RWPE2 (cell line): ENCODE data around the gene LYRM1.
A peak's percentile ranks its signal among the peaks of the same experiment; 100 is the strongest.

Experiments used
- ATAC-seq: fragments of 200-7000 bp; cut with Tn5 transposase; 3 replicates; pipeline ENCODE4 v1.9.1; 2021; ENCODE audit warnings: low read depth
- DNase-seq: peaks from one replicate; pipeline ENCODE4 v3.0.0-alpha.2; 2020; ENCODE audit warnings: low spot score
- H3K27ac ChIP-seq: fragments of 450-650 bp; 2 replicates; pipeline ENCODE4 v1.5.1; 2017; ENCODE audit warnings: mild to moderate bottlenecking; ENCODE audit not compliant: poor library complexity, severe bottlenecking
- H3K27me3 ChIP-seq: fragments of 250-450 bp; sonication (Bioruptor Pico); 2 replicates; pipeline ENCODE4 v1.5.1; 2021; ENCODE audit warnings: mild to moderate bottlenecking, moderate library complexity; ENCODE audit not compliant: insufficient read depth, poor library complexity, severe bottlenecking
- H3K36me3 ChIP-seq: fragments of 250-450 bp; sonication (Bioruptor Pico); 2 replicates; pipeline ENCODE4 v1.5.1; 2020; ENCODE audit warnings: low read depth, mild to moderate bottlenecking, moderate library complexity
- H3K4me1 ChIP-seq: fragments of 250-450 bp; sonication (Bioruptor Pico); 2 replicates; pipeline ENCODE4 v1.5.1; 2021; ENCODE audit warnings: mild to moderate bottlenecking, moderate library complexity; ENCODE audit not compliant: insufficient read depth, poor library complexity, severe bottlenecking
- H3K4me3 ChIP-seq: fragments of 250-450 bp; sonication (Bioruptor Pico); 2 replicates; pipeline ENCODE4 v1.5.1; 2021; ENCODE audit warnings: mild to moderate bottlenecking, moderate library complexity; ENCODE audit not compliant: severe bottlenecking
- H3K9me3 ChIP-seq: fragments of 250-450 bp; sonication (Bioruptor Pico); 2 replicates; pipeline ENCODE4 v1.5.1; 2021; ENCODE audit warnings: mild to moderate bottlenecking, moderate library complexity; ENCODE audit not compliant: severe bottlenecking
- TF ChIP-seq, protein P1 (sequence below): fragments of 450-650 bp; IDR thresholded peaks from one replicate; pipeline ENCODE4 v1.5.1; 2017; ENCODE audit warnings: mild to moderate bottlenecking, moderate library complexity; ENCODE audit not compliant: poor library complexity, severe bottlenecking

Gene LYRM1

DNA sequence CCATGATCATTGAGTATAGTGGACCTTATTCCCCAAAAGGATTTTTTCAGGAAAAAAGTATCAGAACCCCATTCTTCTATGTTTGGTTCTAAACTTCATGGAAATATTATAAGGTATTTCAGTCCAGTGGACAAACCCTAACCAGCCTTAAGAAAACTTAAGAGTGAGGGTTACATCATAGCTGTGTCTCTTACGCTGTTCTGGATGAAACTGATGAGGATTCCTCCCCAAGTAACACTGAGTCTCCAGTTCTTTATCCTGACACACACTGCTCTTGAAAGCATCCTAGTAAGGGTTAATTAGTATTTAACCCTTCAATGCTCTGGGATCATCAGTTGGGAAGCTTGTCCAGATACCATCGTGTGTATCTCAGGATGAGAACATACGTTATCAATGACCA is 5.0 kb downstream of the LYRM1 start:
- Histone ChIP-seq H3K9me3 (no peaks in the 10 kb centered on the region), H3K27ac (peak overlapping the region; percentile 94), H3K4me3 (no peak overlapping the region), H3K27me3 (no peaks in the 10 kb centered on the region), H3K4me1 (peaks cover 47% of the 10 kb centered on the region), H3K36me3 (no peaks in the 10 kb centered on the region; the same call in 1 of the 2 replicates)
- TF ChIP-seq, protein P1, sequence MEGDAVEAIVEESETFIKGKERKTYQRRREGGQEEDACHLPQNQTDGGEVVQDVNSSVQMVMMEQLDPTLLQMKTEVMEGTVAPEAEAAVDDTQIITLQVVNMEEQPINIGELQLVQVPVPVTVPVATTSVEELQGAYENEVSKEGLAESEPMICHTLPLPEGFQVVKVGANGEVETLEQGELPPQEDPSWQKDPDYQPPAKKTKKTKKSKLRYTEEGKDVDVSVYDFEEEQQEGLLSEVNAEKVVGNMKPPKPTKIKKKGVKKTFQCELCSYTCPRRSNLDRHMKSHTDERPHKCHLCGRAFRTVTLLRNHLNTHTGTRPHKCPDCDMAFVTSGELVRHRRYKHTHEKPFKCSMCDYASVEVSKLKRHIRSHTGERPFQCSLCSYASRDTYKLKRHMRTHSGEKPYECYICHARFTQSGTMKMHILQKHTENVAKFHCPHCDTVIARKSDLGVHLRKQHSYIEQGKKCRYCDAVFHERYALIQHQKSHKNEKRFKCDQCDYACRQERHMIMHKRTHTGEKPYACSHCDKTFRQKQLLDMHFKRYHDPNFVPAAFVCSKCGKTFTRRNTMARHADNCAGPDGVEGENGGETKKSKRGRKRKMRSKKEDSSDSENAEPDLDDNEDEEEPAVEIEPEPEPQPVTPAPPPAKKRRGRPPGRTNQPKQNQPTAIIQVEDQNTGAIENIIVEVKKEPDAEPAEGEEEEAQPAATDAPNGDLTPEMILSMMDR = no peak
- ATAC-seq (no peak), DNase-seq (no peak)

DNA sequence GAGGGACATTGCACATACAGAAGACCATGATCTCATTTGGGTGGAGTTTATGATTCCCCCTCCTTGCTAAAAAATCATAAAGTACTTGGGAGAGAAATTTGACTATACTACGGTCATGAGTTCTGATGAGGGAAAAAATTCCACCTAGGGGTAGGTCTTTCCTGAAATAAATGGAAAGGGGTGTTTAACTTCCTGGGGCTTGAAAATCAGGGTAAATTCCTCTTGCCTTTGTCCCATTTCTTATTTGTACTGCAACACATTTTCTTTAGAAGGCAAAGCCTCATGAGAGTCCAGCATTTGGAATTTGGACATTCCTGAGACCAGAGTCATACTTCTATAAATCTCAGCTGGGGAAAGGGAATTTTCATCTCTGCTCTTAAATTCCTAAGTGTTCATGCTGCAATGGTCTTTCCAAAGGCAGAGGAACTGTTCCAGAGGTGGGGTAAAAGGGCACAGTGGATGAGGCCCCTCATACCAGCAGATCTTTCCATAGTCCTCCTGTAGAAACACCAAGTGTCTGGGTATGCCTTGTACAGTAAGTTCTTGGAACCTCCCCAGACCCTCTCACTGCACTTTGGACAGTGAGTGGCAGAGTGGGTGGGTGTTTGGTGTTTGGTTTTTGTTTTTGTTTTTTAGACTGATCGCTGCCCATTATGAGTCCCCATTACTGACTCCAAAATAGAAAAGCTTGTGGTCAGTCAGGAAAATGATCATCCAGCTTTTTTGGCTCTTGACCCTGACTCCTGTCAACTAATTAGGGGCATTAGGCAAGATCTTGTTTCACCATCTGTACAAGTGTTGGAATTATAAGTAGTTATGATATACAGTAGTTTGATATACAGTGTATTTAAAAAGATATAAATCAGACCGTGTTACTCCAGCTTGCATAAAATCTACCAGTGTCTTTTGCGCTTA is 6.0 kb downstream of the LYRM1 start:
- H3K4me1 ChIP-seq = peaks cover 54% of the 10 kb centered on the region
- DNase-seq = no peak

DNA sequence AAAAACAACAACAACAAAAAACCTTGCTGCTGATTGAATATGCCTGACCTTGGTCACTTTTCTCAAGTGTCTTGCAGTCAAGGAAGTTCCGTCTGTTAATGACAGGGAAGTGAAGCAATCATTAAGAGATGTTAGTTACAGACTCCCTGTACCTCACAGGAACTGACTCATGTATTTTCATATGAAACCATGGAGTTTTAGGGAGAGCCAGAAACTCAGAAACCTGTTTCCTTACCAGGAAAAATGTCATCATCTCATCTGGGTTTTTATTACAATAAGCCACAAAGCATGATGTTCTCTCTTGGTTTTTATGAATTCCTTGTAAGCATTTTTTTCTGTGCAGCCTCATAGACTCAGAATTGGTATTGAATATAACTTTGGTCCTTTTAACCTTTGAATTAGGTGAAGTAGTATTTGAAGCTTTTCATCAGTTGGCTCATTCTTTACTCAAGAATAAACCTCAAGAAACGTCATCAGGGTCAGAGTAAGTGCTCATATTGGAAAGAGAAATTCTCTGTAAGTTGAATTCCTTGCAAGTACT is 10.3 kb downstream of the LYRM1 start:
- ATAC-seq (peak; percentile 74), DNase-seq (no peak)
- TF ChIP-seq, protein P1 = no peak
- Histone ChIP-seq H3K4me3 (no peak overlapping the region), H3K36me3 (no peaks in the 10 kb centered on the region), H3K9me3 (no peaks in the 10 kb centered on the region), H3K27me3 (no peaks in the 10 kb centered on the region), H3K4me1 (peaks cover 47% of the 10 kb centered on the region), H3K27ac (peak overlapping the region; percentile 99)

More for the DNA sequence above, 6.0 kb downstream of the LYRM1 start:
- H3K27ac ChIP-seq = peak overlapping the region; percentile 94
- TF ChIP-seq, protein P1 = no peak
- no peaks in the 10 kb centered on the region; the same call in 1 of the 2 replicates for H3K36me3 ChIP-seq
- H3K4me3 ChIP-seq = no peak overlapping the region
- no peaks in the 10 kb centered on the region for H3K27me3 ChIP-seq
- ATAC-seq = peak; percentile 60
- H3K9me3 ChIP-seq = no peaks in the 10 kb centered on the region

DNA sequence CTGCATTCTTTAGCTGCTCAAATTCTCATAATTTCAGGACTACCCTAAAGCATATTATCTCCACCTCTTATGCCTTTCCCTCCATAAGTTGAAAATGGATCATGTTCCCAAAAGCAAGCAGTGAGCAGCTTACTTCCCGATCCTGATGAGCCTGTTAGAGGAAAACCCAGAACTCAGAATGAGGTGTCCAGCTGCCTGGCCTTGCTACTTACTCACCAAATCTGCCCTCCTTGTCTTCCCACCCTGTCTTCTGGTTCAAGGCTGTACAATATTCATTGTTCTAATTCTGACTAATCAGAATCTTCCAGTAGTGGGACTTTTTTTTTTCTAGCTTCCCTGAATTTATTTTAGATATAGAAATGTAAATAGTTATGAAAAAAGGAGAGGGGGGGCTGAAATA is 10.8 kb downstream of the LYRM1 start:
- Histone ChIP-seq H3K4me3 (no peak overlapping the region), H3K27me3 (no peaks in the 10 kb centered on the region), H3K4me1 (peaks cover 42% of the 10 kb centered on the region), H3K36me3 (no peaks in the 10 kb centered on the region), H3K27ac (peak overlapping the region; percentile 99), H3K9me3 (no peaks in the 10 kb centered on the region)
- TF ChIP-seq, protein P1 = no peak
- peak; percentile 56 for ATAC-seq
- no peak for DNase-seq
